T47D (cell line): Measurements from ENCODE around the gene AGAP1.

ENCODE experiments used
- DNase-seq, 2 experiments: peaks; one replicate each; pipeline versions ENCODE4 v3.0.0 to v3.0.0-alpha.2; 2011 to 2012; ENCODE audit warnings: low read depth in 1 of 2, low spot score in 1 of 2
- JUND ChIP-seq: IDR thresholded peaks from 2 replicates; pipeline ENCODE4 v1.6.1; 2012; ENCODE audit warnings: low read depth
- in situ Hi-C: cut with HindIII; loops from 2 replicates; pipeline ENCODE4 v1.10.0; 2016; ENCODE audit warnings: low sequenced_read_pairs, low pct_unique_long_range_greater_than_20kb

AGAP1 gene

GRCh38 chr2:235564884-235565530 lies 71.2 kb downstream of the AGAP1 start:
- no peak for TF ChIP-seq JUND
- in situ Hi-C loops = no loop called here
- DNase-seq = no peak

- in situ Hi-C loops = no loop called here
- no peak for DNase-seq
- TF ChIP-seq JUND = no peak
These were observed 72.6 kb downstream of the AGAP1 start for GRCh38 chr2:235566415-235566814.

DNA sequence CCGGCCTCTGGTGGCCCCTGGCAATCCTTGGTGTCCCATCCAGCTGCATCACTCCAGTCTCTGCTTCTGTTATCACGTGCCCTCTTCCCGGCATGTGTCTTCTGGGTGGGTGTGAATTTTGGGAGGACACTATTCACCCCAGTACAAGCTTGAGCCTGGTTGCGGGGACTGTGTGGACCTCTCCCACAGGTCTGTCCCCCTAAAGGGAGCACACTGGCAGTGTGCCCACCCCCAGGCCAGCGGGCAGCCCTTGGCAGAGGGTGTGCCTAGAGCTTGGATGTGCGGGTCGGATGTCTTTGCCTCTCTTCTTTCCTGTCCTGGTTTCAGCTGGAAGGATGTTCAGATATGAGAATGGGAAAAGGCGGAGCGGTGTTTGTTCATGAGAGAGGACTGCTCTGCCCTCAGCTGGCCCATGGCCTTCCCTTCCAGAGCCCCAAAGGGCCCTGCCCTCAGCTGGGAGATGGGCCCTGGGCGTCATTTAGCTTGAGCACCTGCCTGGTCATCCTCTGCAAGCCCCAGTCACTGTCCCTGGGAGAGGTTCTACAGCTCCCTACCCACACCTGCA lies 73.2 kb downstream of the AGAP1 start:
- TF ChIP-seq JUND = no peak
- in situ Hi-C loops = no loop called here

GRCh38 chr2:235567842-235568241 lies 74.0 kb downstream of the AGAP1 start:
- in situ Hi-C loops = no loop called here
- peak; percentile 64 to 74 for DNase-seq

More for the DNA sequence above, 73.2 kb downstream of the AGAP1 start:
- DNase-seq = no peak

GRCh38 chr2:235568431-235568830 lies 74.6 kb downstream of the AGAP1 start:
- no peak for DNase-seq
- TF ChIP-seq JUND = no peak
- in situ Hi-C loops = no loop called here

More at GRCh38 chr2:235567842-235568241, 74.0 kb downstream of the AGAP1 start:
- no peak for TF ChIP-seq JUND

GRCh38 chr2:235569837-235570236 lies 76.0 kb downstream of the AGAP1 start:
- in situ Hi-C loops = no loop called here
- no peak for DNase-seq
- TF ChIP-seq JUND = no peak

DNA sequence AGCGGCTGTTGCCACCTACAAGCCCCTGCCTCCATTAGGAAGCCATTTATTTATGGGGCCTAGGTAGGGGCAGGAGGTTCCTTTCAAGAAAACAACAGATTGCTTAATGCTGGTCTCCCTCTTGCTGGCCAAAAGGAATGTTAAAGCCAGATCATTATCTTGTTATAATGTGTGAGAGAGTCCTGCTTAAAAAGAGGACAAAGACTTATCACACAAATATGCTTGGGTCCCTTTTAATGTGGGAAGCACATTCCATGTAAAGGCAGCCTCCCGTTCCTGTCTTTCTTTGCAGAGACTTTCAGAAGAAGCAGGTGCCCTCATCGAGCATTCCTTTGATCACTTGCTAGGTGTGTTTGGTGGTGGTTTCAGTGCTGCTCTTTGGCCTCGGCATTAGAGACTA lies 76.4 kb downstream of the AGAP1 start:
- in situ Hi-C loops = no loop called here
- peak in 1 of 2 experiments; percentile 56 for DNase-seq
- TF ChIP-seq JUND = no peak

- DNase-seq = no peak
- in situ Hi-C loops = no loop called here
- no peak for TF ChIP-seq JUND
These were observed 77.3 kb downstream of the AGAP1 start for GRCh38 chr2:235570966-235571692.

DNA sequence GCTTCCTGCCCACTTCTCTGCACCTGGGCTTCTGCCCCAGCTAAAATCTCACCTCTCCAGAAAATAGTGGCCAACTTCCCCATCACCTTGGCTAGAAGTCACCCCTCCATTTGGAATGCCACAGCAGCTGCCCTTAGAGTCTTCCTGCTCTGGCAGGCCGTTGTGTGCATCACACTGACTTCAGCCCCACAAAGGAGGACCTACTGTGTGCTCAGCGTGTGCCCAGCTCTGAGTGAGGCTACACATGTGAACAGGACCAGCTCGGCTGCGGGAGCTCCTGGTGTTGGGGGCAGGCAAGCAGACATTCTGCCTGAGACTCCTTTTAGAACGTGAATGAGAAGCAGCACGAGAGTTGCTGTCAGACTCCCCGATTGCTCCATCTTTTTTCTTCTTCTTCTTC lies 78.7 kb downstream of the AGAP1 start:
- no peak for DNase-seq
- no peak for TF ChIP-seq JUND
- in situ Hi-C loops = no loop called here

DNA sequence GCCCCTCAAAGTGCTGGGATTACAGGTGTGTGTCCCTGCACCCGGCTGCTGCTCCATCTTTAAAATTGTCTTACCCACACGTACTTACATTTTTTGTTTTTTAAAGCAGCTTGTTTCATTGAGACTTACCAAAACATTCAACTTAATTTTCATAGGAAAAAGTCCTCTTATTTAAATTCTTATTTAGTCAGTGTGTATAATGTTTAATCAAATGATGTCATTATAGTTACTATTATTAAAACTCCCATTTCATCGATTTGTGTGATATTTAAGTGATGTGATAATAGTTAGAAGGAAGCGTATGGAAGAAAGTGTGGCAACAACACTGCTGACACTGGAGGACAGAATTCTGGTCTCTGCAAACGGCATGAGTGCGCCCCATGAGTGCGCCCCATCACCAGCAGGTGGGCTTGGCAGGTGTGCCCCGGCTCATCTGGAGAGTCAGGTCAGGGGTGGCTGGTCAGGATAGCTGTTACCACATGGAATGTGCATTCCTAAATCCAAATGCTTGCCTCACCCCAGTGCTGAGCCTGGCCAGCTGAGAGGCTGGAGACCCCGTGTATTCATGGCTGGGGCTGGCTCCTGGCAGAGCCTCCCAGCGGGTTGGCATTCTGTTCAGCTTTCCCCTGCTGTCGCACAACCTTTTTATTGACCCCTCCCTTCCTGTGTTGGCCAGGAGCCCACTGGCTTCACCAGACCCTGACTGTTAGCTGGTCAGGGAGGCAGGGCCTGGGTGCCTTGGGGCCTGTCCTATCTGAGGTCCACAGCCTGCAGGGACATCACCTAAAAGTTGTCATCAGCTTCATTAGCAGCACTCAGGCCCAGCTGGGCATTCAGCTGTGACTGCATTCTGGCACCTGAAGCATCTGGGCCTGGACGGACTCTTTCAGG lies 79.7 kb downstream of the AGAP1 start:
- TF ChIP-seq JUND = no peak
- DNase-seq = no peak
- in situ Hi-C loops = no loop called here

GRCh38 chr2:235575431-235575830 lies 81.6 kb downstream of the AGAP1 start:
- in situ Hi-C loops = no loop called here
- no peak for DNase-seq
- TF ChIP-seq JUND = no peak

- TF ChIP-seq JUND = no peak
- in situ Hi-C loops = no loop called here
- no peak for DNase-seq
These were observed 82.1 kb downstream of the AGAP1 start for GRCh38 chr2:235575904-235576303.

GRCh38 chr2:235576337-235576910 lies 82.6 kb downstream of the AGAP1 start:
- no peak for TF ChIP-seq JUND
- no peak for DNase-seq
- in situ Hi-C loops = no loop called here
